PC-9 (cell line): ENCODE measurements around the gene NBEA.

ENCODE experiments used
- EZH2 ChIP-seq: fragments of 200-600 bp; sonication (generic); IDR thresholded peaks from 2 replicates; pipeline ENCODE4 v1.8.0; 2017; ENCODE audit warnings: antibody characterized with exemption, low read depth
- TF ChIP-seq, protein P1 (sequence below): fragments of 200-600 bp; sonication (generic); conservative IDR thresholded peaks from 2 replicates; pipeline ENCODE4 v1.6.1; 2017; ENCODE audit warnings: mixed run types, antibody characterized with exemption, mild to moderate bottlenecking, moderate library complexity

DNA sequence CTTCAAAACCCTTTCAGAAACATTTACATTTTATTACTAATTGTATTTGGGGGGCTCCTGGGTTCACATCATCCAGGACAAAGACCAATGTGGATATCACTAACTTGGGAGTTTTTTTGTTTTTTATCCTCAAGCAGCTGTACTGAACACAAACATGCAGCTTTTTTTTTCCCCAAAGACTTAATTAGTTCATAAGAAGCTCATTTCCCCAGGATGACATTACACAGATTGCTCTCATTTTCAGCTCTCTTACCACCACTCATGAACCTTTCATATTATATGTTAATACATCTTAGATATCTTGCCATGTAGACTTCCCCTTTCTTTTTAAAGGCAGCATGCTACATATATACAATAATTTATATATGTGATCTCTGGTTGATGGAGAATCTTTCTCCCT is 653.1 kb downstream of the NBEA start:
- TF ChIP-seq, protein P1, sequence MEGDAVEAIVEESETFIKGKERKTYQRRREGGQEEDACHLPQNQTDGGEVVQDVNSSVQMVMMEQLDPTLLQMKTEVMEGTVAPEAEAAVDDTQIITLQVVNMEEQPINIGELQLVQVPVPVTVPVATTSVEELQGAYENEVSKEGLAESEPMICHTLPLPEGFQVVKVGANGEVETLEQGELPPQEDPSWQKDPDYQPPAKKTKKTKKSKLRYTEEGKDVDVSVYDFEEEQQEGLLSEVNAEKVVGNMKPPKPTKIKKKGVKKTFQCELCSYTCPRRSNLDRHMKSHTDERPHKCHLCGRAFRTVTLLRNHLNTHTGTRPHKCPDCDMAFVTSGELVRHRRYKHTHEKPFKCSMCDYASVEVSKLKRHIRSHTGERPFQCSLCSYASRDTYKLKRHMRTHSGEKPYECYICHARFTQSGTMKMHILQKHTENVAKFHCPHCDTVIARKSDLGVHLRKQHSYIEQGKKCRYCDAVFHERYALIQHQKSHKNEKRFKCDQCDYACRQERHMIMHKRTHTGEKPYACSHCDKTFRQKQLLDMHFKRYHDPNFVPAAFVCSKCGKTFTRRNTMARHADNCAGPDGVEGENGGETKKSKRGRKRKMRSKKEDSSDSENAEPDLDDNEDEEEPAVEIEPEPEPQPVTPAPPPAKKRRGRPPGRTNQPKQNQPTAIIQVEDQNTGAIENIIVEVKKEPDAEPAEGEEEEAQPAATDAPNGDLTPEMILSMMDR = no peak
- no peak for TF ChIP-seq EZH2
